ENCODE data around the gene ZNF879.

ZNF879 gene

DNA sequence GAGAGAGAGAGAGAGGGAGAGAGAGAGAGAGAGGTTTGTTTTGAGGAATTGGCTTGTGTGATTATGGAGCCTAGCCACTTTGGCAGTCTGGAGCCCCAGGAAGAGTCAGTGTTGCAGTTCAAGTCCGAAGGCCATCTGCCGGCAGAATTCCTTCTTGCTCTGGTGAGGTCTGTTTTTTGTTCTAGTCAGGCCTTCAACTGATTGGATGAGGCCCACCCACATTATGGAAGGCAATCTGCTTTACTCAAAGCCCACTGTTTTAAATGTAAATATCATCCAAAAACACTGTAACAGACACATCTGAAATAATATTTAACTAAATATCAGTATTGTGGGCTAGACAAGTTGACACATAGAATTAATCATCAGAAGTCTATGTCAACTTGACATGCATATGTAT, 17.0 kb upstream of the ZNF879 start:
- H3K4me3 ChIP-seq (ENCODE audit: low read depth in 1 of 5, low read length in 5 of 5) = no peak overlapping the region

DNA sequence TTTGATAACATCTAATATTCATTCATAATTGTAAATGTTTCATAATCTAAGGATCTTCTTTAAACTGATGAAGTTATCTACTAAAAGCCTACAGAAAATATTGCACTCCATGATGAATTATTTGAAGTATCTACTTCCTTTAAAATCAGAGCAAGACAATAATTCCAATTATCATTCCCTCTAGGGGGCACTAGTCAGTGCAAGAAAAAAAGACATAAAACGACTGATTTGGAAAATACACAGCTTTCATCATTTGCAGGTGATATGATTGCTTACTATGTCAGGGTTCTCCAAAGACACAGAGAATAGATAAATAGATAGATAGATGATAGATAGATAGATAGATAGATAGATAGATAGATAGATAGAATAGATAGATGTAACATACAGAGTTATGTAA, 14.9 kb upstream of the ZNF879 start:
- H3K4me1 ChIP-seq (ENCODE audit: control insufficient read depth in 5 of 5, insufficient read depth in 5 of 5, low read length in 5 of 5) = no peaks in the 10 kb centered on the region
- peaks cover 9 to 32% (median 14%) of the 10 kb centered on the region in 5 donors for H3K9me3 ChIP-seq (ENCODE audit: control insufficient read depth in 5 of 5, low read length in 5 of 5)
- no peak overlapping the region for H3K4me3 ChIP-seq (ENCODE audit: low read depth in 1 of 5, low read length in 5 of 5)
- H3K27me3 ChIP-seq (ENCODE audit: control insufficient read depth in 5 of 5, insufficient read depth in 4 of 5, low read length in 5 of 5) = no peaks in the 10 kb centered on the region
- no peak overlapping the region for H3K9ac ChIP-seq (ENCODE audit: low read length in 5 of 5)
- no peak overlapping the region for H3K27ac ChIP-seq (ENCODE audit: low read depth, low read length)
- H3K36me3 ChIP-seq (ENCODE audit: control insufficient read depth in 5 of 5, insufficient read depth in 5 of 5, low read length in 5 of 5) = no peaks in the 10 kb centered on the region

More for the DNA sequence above, 17.0 kb upstream of the ZNF879 start:
- Histone ChIP-seq H3K36me3 (ENCODE audit: control insufficient read depth in 5 of 5, insufficient read depth in 5 of 5, low read length in 5 of 5) (no peaks in the 10 kb centered on the region), H3K9ac (ENCODE audit: low read length in 5 of 5) (no peak overlapping the region), H3K9me3 (ENCODE audit: control insufficient read depth in 5 of 5, low read length in 5 of 5) (peaks cover 3 to 21% (median 13%) of the 10 kb centered on the region in 5 donors), H3K4me1 (ENCODE audit: control insufficient read depth in 5 of 5, insufficient read depth in 5 of 5, low read length in 5 of 5) (no peaks in the 10 kb centered on the region), H3K27me3 (ENCODE audit: control insufficient read depth in 5 of 5, insufficient read depth in 4 of 5, low read length in 5 of 5) (no peaks in the 10 kb centered on the region), H3K27ac (ENCODE audit: low read depth, low read length) (no peak overlapping the region)

DNA sequence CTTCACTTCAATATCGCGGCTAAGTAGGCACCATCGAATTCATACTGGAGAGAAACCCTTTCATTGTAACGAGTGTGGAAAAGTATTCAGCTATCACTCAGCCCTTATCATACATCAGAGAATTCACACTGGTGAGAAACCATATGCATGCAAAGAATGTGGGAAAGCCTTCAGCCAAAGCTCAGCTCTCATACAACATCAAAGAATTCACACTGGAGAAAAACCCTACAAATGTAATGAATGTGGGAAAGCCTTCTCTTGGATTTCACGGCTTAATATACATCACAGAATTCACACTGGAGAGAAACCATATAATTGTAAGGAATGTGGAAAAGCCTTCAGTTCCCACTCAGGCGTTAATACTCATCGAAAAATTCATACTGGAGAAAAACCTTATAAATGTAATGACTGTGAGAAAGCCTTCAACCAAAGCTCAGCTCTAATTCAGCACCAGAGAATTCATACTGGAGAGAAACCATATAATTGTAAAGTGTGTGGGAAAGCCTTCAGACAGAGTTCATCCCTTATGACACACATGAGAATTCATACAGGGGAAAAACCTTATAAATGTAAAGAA, 9.5 kb downstream of the ZNF879 start:
- Histone ChIP-seq H3K9ac (ENCODE audit: low read length in 5 of 5) (no peak overlapping the region), H3K4me1 (ENCODE audit: control insufficient read depth in 5 of 5, insufficient read depth in 5 of 5, low read length in 5 of 5) (peaks cover 0 to 5% (median 0%) of the 10 kb centered on the region in 5 donors), H3K4me3 (ENCODE audit: low read depth in 1 of 5, low read length in 5 of 5) (peak overlapping the region; percentile 41 to 72 (median 53)), H3K27me3 (ENCODE audit: control insufficient read depth in 5 of 5, insufficient read depth in 4 of 5, low read length in 5 of 5) (no peaks in the 10 kb centered on the region), H3K9me3 (ENCODE audit: control insufficient read depth in 5 of 5, low read length in 5 of 5) (peaks cover 77 to 99% (median 95%) of the 10 kb centered on the region in 5 donors), H3K27ac (ENCODE audit: low read depth, low read length) (no peak overlapping the region), H3K36me3 (ENCODE audit: control insufficient read depth in 5 of 5, insufficient read depth in 5 of 5, low read length in 5 of 5) (peaks cover 47 to 63% (median 53%) of the 10 kb centered on the region in 5 donors)

DNA sequence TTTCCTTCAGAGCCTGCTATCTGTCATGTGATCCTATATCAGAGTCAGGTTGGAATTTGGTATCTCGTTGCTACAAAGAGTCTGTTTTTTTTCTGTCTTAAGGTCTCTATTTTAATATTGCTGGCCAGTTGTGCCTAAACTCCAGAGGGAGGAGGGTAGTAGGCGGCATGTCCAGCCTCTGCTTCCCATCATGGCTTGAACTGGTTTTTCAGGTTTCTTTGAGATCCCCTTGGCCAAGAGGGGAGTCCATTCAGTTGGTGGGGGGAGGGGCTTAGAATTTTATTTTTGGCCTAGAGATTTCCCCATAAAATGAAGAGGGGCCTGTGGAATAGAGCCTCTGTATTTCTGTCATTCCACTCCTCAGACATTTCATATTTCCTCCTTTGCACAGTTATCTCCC, 21.2 kb downstream of the ZNF879 start:
- H3K9me3 ChIP-seq (ENCODE audit: control insufficient read depth in 5 of 5, low read length in 5 of 5) = peaks cover 0 to 41% (median 28%) of the 10 kb centered on the region in 5 donors
- H3K27ac ChIP-seq (ENCODE audit: low read depth, low read length) = no peak overlapping the region
- no peak overlapping the region for H3K9ac ChIP-seq (ENCODE audit: low read length in 5 of 5)
- H3K4me1 ChIP-seq (ENCODE audit: control insufficient read depth in 5 of 5, insufficient read depth in 5 of 5, low read length in 5 of 5) = no peaks in the 10 kb centered on the region
- H3K36me3 ChIP-seq (ENCODE audit: control insufficient read depth in 5 of 5, insufficient read depth in 5 of 5, low read length in 5 of 5) = no peaks in the 10 kb centered on the region
- no peaks in the 10 kb centered on the region for H3K27me3 ChIP-seq (ENCODE audit: control insufficient read depth in 5 of 5, insufficient read depth in 4 of 5, low read length in 5 of 5)
- no peak overlapping the region for H3K4me3 ChIP-seq (ENCODE audit: low read depth in 1 of 5, low read length in 5 of 5)

DNA sequence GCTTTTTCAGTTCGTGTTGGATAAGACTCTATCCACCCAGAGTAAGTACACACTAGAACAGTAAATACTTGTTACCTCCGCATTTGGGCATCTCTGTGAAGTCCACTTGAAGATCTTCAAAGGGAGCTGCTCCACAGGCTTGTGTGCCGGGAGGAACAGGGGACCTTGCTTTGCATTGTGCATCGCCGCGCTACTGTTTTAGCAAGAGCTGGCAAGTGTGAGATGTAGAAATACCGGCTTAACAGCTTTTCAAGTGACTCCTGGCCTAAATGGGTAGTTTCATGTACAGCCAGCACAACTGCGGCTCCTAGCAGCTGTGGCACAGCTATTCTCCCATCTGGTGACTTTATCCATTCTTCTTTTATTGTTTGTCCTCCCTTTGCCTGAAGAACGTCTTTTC, 28.2 kb downstream of the ZNF879 start:
- Histone ChIP-seq H3K9ac (ENCODE audit: low read length in 5 of 5) (no peak overlapping the region), H3K36me3 (ENCODE audit: control insufficient read depth in 5 of 5, insufficient read depth in 5 of 5, low read length in 5 of 5) (no peaks in the 10 kb centered on the region), H3K4me1 (ENCODE audit: control insufficient read depth in 5 of 5, insufficient read depth in 5 of 5, low read length in 5 of 5) (no peaks in the 10 kb centered on the region), H3K4me3 (ENCODE audit: low read depth in 1 of 5, low read length in 5 of 5) (no peak overlapping the region), H3K27me3 (ENCODE audit: control insufficient read depth in 5 of 5, insufficient read depth in 4 of 5, low read length in 5 of 5) (no peaks in the 10 kb centered on the region), H3K27ac (ENCODE audit: low read depth, low read length) (no peak overlapping the region), H3K9me3 (ENCODE audit: control insufficient read depth in 5 of 5, low read length in 5 of 5) (peaks cover 0 to 23% (median 17%) of the 10 kb centered on the region in 5 donors)

DNA sequence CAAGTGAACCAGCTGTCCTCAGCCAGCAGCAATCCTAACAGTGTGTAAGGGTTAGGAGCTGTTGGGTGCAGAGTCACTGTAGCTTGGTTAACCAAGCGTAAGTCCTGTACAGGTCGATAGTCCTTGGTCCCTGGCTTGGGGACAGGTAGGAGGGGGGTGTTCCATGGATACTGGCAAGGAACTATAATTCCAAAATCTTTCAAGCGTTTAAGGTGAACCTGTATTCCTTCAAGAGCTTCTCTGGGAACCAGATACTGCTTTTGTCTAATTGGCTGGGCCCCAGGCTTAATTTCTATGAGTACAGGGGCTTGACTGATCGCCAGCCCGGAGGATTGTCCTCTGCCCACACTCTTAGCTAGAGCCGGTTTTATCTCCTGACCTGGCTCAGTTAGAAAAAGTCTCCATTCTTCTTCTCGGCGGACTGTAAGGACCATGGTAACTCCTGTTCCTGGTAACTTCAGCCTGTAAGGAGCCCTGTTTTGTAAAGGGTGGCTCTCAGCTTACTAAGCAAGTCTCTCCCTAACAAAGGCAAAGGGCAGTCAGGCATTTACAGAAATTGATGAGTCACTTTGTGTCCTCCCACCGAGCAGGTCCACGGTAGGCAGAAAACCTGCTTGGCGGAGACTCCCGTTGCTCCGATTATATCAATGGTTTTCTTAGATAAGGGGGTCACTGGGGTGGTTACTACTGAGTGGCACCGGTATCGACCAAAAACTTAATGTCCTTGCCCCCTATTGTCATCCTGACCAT, 30.6 kb downstream of the ZNF879 start:
- no peak overlapping the region for H3K4me3 ChIP-seq (ENCODE audit: low read depth in 1 of 5, low read length in 5 of 5)
- H3K9me3 ChIP-seq (ENCODE audit: control insufficient read depth in 5 of 5, low read length in 5 of 5) = peaks cover 0 to 13% (median 6%) of the 10 kb centered on the region in 5 donors
- no peak overlapping the region for H3K9ac ChIP-seq (ENCODE audit: low read length in 5 of 5)
- H3K27me3 ChIP-seq (ENCODE audit: control insufficient read depth in 5 of 5, insufficient read depth in 4 of 5, low read length in 5 of 5) = no peaks in the 10 kb centered on the region
- H3K27ac ChIP-seq (ENCODE audit: low read depth, low read length) = no peak overlapping the region
- no peaks in the 10 kb centered on the region for H3K36me3 ChIP-seq (ENCODE audit: control insufficient read depth in 5 of 5, insufficient read depth in 5 of 5, low read length in 5 of 5)
- no peaks in the 10 kb centered on the region for H3K4me1 ChIP-seq (ENCODE audit: control insufficient read depth in 5 of 5, insufficient read depth in 5 of 5, low read length in 5 of 5)

DNA sequence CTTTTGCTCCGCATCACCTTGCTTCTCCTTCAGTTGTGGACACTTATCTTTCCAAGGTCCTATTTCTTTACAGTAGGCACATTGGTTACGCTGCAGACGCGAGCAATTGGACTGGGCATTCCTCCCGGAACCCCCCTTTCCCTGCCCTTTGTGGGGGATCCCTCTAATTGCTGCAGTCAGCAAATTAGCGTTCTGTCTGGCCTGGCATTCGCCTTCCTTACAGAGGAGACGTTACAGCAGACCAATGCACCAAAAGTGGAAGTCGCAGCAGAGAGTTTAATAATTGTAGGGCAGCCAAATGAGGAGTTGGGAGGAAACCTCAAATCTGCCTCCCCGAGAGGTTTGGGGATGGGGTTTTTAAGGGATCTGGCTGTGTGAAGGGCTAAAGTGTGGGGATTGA, 31.3 kb downstream of the ZNF879 start:
- peaks cover 0 to 13% (median 5%) of the 10 kb centered on the region in 5 donors for H3K9me3 ChIP-seq (ENCODE audit: control insufficient read depth in 5 of 5, low read length in 5 of 5)

DNA sequence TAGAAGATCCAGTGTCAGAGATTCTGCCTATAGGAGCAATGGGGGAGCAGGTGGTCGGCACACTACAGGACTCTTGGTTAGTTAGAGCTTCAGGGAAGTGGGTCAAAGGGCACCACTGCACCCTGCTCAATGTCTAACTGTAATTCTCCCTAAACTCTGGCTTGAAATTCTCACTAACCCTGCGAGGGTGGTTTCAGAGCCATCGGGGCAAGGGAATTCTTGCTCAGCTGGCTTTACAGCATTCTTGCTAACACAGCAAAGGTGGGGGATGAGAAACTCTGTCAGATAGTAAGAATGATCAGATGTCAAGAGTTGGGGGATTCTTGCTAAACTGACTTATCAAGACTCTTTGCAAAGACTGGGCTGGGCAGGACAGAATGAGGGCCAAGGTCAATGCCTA, 31.8 kb downstream of the ZNF879 start:
- peaks cover 0 to 13% (median 5%) of the 10 kb centered on the region in 5 donors for H3K9me3 ChIP-seq (ENCODE audit: control insufficient read depth in 5 of 5, low read length in 5 of 5)

More for the DNA sequence above, 31.3 kb downstream of the ZNF879 start:
- no peak overlapping the region for H3K4me3 ChIP-seq (ENCODE audit: low read depth in 1 of 5, low read length in 5 of 5)
- H3K36me3 ChIP-seq (ENCODE audit: control insufficient read depth in 5 of 5, insufficient read depth in 5 of 5, low read length in 5 of 5) = no peaks in the 10 kb centered on the region
- no peaks in the 10 kb centered on the region for H3K27me3 ChIP-seq (ENCODE audit: control insufficient read depth in 5 of 5, insufficient read depth in 4 of 5, low read length in 5 of 5)
- peaks cover 2 to 6% (median 4%) of the 10 kb centered on the region in 5 donors for H3K4me1 ChIP-seq (ENCODE audit: control insufficient read depth in 5 of 5, insufficient read depth in 5 of 5, low read length in 5 of 5)
- H3K27ac ChIP-seq (ENCODE audit: low read depth, low read length) = no peak overlapping the region
- H3K9ac ChIP-seq (ENCODE audit: low read length in 5 of 5) = no peak overlapping the region

DNA sequence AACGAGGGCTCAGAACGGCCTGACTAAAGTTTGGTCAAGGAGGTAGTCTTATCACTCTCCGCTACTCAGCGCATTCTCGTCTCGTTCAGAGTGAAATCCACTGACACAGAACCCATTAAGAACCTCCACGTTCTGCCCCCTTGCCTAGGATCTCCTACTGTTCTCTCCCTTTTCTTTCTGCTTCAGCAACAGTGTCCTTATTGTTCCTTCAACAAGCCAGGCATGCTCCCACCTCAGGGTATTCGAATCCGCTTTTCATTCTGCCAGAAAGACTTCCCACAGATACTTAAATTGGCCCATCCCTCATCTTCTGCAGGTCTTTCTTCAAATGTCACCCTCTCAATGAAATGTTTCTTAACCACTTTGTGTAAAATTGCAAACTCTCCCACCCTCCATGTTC, 32.2 kb downstream of the ZNF879 start:
- Histone ChIP-seq H3K4me3 (ENCODE audit: low read depth in 1 of 5, low read length in 5 of 5) (no peak overlapping the region), H3K36me3 (ENCODE audit: control insufficient read depth in 5 of 5, insufficient read depth in 5 of 5, low read length in 5 of 5) (no peaks in the 10 kb centered on the region), H3K9me3 (ENCODE audit: control insufficient read depth in 5 of 5, low read length in 5 of 5) (peaks cover 0 to 12% (median 3%) of the 10 kb centered on the region in 5 donors), H3K9ac (ENCODE audit: low read length in 5 of 5) (no peak overlapping the region), H3K27ac (ENCODE audit: low read depth, low read length) (no peak overlapping the region), H3K27me3 (ENCODE audit: control insufficient read depth in 5 of 5, insufficient read depth in 4 of 5, low read length in 5 of 5) (no peaks in the 10 kb centered on the region), H3K4me1 (ENCODE audit: control insufficient read depth in 5 of 5, insufficient read depth in 5 of 5, low read length in 5 of 5) (peaks cover 4 to 14% (median 8%) of the 10 kb centered on the region in 5 donors)

More for the DNA sequence above, 31.8 kb downstream of the ZNF879 start:
- Histone ChIP-seq H3K36me3 (ENCODE audit: control insufficient read depth in 5 of 5, insufficient read depth in 5 of 5, low read length in 5 of 5) (no peaks in the 10 kb centered on the region), H3K4me3 (ENCODE audit: low read depth in 1 of 5, low read length in 5 of 5) (no peak overlapping the region), H3K27me3 (ENCODE audit: control insufficient read depth in 5 of 5, insufficient read depth in 4 of 5, low read length in 5 of 5) (no peaks in the 10 kb centered on the region), H3K9ac (ENCODE audit: low read length in 5 of 5) (no peak overlapping the region), H3K27ac (ENCODE audit: low read depth, low read length) (no peak overlapping the region), H3K4me1 (ENCODE audit: control insufficient read depth in 5 of 5, insufficient read depth in 5 of 5, low read length in 5 of 5) (peaks cover 2 to 10% (median 6%) of the 10 kb centered on the region in 5 donors)
